HG02678 (cell line): ENCODE results near the gene CLEC18C.
"Not testable (repeated sequence)": the region's sequence is repeated elsewhere in the genome, so short reads cannot be mapped to it uniquely, and the experiment has no call there.

Source experiments
- ATAC-seq: cut with Tn5 transposase; IDR thresholded peaks from one replicate; pipeline ENCODE4 v1.9.1; 2021; ENCODE audit warnings: mild to moderate bottlenecking, moderate library complexity; ENCODE audit not compliant: unreplicated experiment

The CLEC18C gene

DNA sequence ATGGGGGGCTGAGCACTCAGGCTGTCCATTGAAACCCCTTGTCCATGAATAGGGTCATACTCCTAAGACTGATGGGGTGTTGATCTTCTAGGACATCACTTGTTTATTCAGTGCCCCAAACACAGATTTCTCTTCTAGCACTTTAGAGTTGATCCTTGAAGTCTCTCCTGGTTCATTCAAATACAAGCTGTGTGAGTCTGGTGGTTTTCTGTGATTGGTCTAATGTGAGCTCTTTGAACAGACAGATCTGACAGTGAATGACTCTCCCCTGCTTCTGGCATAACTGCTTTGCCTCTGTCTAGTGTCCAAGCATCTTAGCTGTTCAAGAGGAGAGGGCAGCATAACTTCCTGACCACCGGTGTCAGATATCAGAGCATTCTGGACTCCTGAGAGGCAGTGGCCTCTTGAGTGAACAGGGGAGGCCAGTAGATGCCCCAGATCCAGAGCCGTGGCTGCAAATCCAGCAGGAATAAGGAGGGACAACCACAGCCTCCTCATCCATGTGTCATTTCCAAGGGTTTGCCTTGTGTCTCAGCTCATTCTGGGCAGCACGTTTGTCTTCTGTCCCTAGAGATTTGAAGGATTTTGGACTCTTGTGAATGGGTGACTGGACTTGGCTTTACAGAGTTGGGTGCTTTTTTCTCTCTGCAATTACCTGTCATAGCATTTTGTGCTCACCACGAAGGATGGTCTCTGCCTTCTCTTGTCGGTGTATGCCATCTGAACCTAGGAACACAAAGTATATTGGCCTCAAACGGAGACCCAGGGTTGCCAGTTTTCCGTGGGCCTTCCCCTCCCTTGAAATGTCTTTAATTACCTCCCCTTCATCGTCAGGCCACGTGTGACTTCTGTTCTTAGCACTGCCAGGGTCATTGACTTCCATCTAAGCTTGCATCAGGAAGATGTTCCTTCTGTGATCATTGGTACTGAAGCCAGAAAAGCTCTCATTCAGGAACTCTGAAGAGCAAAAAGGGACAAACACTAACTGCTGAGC is 13.9 kb upstream of the CLEC18C start:
- no peak for ATAC-seq

DNA sequence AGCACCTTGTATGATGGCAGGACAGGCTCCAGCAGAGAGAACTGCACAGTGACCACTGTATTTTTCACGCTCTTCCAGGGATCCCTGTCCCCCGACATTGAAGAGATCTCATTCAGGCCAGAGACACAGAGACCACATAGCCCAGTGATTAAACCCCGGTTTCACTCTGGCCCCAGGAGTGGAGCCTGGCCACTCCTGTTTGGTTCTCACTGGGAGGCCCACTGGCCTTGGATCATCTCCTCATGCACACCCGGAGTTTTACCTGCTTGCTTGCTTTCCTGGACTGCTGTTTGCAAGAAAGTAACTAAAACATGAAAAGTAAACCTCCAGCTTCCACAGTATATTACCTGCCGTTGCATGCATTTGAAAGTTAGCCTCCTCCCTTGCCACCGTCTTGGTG is 13.2 kb upstream of the CLEC18C start:
- ATAC-seq = no peak

- ATAC-seq = no peak
Observed at GRCh38 chr16:70160821-70161220, 12.8 kb upstream of the CLEC18C start.

- ATAC-seq = no peak
Observed at GRCh38 chr16:70161350-70161749, 12.2 kb upstream of the CLEC18C start.

DNA sequence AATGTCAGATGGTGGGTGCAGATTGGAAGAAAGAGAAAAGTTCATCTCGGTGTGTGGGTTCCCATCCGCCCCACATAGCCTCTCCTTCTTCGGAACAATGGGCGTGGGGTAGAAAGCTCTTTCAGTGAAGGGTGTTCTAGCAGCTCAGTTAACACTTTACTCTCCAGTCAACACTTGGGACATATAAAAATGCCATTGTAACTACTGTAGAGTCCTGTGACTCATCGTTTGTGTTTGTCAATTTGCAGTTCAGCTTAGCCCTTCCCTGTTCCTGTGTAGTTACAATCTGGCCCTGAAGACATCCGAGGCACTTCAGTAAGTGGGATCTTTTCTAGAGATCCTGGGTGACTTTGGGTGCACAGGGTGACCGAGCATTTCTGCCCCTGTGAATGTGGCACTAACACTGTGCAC is 11.5 kb upstream of the CLEC18C start:
- no peak for ATAC-seq

- no peak for ATAC-seq
Observed at GRCh38 chr16:70163596-70163995, 10.0 kb upstream of the CLEC18C start.

- not testable (repeated sequence) for ATAC-seq
Observed at GRCh38 chr16:70166688-70167087, 6.9 kb upstream of the CLEC18C start.

DNA sequence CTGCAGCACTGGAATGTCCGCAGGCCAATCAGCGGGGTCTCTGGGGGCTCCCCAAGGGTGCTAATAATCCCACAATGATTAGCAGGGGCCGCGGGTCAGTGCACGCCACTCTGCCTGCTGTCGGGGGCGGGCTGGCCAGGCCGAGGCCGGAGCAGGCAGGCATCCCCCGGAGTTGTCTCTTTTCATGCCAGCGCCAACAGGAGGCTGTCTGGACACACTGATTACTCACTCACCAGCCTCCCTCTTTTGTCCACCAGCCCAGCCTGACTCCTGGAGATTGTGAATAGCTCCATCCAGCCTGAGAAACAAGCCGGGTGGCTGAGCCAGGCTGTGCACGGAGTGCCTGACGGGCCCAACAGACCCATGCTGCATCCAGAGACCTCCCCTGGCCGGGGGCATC is 329 bp downstream of the CLEC18C start:
- ATAC-seq = not testable (repeated sequence)

DNA sequence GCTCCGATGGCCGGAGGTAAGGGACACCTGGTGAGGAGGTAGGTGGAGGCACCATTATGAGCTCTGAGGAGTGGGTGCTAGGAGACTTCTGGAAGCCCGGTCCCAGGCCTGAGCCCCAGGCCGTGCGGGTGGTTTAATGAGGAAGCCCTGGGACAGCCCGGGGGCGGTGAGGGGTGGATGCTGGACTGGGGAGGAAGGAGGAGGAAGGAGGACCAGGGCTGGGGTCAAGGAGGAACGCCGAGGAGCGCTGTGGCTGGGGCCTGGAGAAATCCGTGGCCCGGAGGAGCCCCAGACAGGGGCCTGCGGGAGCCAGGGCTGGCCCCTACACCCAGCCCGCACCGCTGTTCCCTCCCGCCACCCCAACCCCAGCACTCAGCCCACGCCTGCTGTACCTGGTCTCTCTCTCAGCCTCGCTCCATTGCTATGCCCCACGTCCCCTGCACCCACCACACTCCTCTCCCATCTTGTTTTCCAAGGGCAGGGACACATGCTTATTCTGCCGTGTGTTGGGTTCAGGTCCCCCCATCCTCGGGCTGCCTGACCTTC is 873 bp downstream of the CLEC18C start:
- ATAC-seq = not testable (repeated sequence)

GRCh38 chr16:70187858-70188607 is 14.4 kb downstream of the CLEC18C start:
- ATAC-seq = peak; percentile 75

GRCh38 chr16:70188608-70188915 is 15.0 kb downstream of the CLEC18C start:
- not testable (repeated sequence) for ATAC-seq

- not testable (repeated sequence) for ATAC-seq
Observed at GRCh38 chr16:70190574-70190973, 17.0 kb downstream of the CLEC18C start.

DNA sequence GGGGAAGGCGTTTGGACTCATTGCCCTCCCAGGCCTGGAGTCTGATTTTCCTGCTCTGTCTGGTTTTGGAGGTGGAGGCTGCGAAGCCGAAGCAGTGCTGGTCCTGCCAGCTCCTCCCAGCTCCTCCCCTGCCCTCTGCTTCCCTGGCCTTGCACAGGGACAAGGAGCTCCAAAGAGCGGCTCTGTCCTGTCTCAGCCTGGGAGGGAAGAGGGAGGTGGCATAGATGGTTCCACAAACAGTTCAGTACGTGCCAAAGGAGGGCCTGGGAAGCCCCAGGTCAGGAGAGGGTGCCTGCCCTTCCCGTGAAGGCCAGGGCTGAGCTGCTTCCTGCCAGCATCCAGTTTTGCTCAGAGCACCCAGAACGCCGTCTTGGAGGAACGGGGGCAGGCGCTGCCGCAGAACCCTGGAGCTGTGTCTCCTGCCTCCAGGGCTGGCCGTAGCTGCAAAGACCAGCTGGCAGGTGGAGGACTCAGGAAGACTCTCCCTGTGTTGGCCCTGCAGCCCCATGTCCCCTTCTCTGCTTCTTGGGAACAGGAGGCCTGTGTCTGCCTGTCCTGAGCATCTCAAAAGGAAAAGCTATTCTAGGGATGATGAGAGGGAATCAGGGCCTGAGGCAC is 23.2 kb downstream of the CLEC18C start:
- ATAC-seq = not testable (repeated sequence)

DNA sequence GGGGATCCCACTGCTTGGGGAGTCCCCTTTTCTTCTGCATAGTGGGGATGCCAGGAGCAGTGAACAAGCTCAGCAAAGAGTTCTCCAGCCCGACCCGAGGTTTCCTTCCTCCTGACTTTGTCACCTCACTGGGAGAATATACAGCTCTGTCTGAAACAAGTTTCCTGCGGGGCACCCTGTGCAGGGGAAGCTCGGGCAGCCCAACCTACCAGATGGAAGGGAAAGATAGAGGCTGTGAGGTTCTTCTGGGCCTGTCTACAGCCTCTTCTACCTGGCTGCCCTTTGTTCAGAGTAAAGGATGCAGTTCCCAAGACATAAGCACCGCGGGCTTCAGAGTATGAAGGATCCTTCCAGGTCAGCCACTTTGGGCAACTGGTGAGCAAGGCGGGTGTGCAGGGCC is 24.0 kb downstream of the CLEC18C start:
- not testable (repeated sequence) for ATAC-seq

GRCh38 chr16:70198230-70198629 is 24.6 kb downstream of the CLEC18C start:
- ATAC-seq = not testable (repeated sequence)

DNA sequence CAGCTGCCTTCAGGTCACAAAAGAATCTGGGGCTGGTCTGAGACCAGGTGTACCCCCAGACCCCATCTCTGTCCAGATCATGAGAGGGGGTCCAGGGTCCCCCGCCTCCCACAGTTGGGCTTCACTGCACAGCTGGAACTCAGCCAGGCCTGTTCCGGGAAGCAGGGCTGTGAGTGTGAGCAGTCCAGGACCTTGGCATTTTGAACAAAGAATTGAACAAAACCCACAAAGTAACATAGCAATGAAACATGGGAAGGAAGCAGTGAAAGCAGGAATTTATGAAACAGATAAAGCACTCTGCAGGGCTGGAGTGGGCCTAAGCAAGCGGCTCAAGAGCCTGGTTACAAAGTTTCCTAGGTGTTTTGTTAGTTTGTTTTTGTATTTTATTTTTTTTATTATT is 25.1 kb downstream of the CLEC18C start:
- ATAC-seq = not testable (repeated sequence)

- ATAC-seq = not testable (repeated sequence)
Observed at GRCh38 chr16:70199170-70199569, 25.6 kb downstream of the CLEC18C start.

DNA sequence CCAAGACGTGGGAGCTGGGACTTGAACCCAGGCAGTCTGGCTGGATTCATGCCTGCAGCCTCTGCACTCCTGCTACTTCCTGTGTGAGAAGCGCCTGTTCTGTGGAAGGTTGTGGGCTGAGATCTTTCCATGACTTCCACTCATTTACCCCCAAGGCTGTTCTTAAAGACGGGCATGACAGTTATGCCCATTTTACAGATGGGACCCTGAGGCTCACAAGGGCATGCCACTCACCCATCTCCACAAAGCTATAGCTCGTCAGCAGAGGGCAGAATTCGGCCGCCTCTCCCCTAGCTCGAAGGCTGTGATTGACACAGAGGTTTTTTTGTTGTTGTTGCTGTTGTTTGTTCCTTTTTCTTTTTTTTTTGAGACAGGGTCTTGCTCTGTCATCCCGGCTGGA is 26.5 kb downstream of the CLEC18C start:
- ATAC-seq = not testable (repeated sequence)

DNA sequence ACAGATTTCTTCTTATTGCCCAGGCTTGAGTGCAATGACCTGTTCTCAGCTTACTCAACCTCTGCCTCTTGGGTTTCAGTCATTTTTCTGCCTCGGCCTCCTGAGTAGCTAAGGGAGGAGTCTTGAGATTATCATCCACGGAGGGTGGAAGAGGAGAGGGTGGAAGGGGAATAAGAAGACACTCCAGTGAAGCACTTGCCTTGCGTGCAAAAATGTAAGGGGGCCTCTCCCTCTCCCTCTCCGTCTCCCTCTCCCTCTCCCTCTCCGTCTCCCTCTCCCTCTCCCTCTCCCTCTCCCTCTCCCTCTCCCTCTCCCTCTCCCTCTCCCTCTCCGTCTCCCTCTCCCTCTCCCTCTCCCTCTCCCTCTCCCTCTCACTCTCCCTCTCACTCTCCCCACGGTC is 29.9 kb downstream of the CLEC18C start:
- not testable (repeated sequence) for ATAC-seq

GRCh38 chr16:70204010-70204409 is 30.4 kb downstream of the CLEC18C start:
- ATAC-seq = not testable (repeated sequence)
